Activated T-helper 17 cell treated with anti-CD3 and anti-CD28 coated beads, Interleukin-2, amount 50 U/mL, for 72 hours (primary cell): ENCODE measurements around the gene ZMYND19. TPM values are rescaled to one million over a fixed set of nuclear protein-coding genes. Genes with fewer than 3 reads are reported as not detected.
A peak's percentile ranks its signal among the peaks of the same experiment; 100 is the strongest.
"Not testable (repeated sequence)": the region's sequence is repeated elsewhere in the genome, so short reads cannot be mapped to it uniquely, and the experiment has no call there.

ENCODE experiments used
- ATAC-seq: fragments of 150-1000 bp; cut with Tn5 transposase; replicated peaks from 2 replicates; pipeline ENCODE4 v1.10.0; 2021; ENCODE audit warnings: mild to moderate bottlenecking, moderate library complexity
- H3K27ac Mint-ChIP-seq: one replicate; pipeline ENCODE4 v1.8.0; 2022; ENCODE audit warnings: mixed read lengths
- H3K27me3 Mint-ChIP-seq: one replicate; pipeline ENCODE4 v1.8.0; 2022; ENCODE audit warnings: mixed read lengths
- H3K36me3 Mint-ChIP-seq: one replicate; pipeline ENCODE4 v1.8.0; 2022; ENCODE audit warnings: low read depth, mild to moderate bottlenecking, mixed read lengths
- H3K4me1 Mint-ChIP-seq: one replicate; pipeline ENCODE4 v1.8.0; 2022; ENCODE audit warnings: mixed read lengths
- H3K4me3 Mint-ChIP-seq: one replicate; pipeline ENCODE4 v1.8.0; 2022; ENCODE audit warnings: mild to moderate bottlenecking, mixed read lengths
- H3K9me3 Mint-ChIP-seq: one replicate; pipeline ENCODE4 v1.8.0; 2022; ENCODE audit warnings: mixed read lengths
- total RNA-seq, 2 donors: library from RNA; stranded (reverse); gene quantifications; one replicate each; pipeline ENCODE4 v1.2.3, GENCODE V29; 2022

Gene ZMYND19
- total RNA-seq, 2 donors from 2014 or later = 27.2 to 43.6 TPM

GRCh38 chr9:137606005-137606621 lies 15.8 kb upstream of the ZMYND19 start:
- Mint-ChIP-seq H3K27me3 (no peaks in the 10 kb centered on the region), H3K36me3 (no peaks in the 10 kb centered on the region), H3K4me3 (peak overlapping the region; percentile 80), H3K4me1 (peaks cover 6% of the 10 kb centered on the region), H3K9me3 (no peaks in the 10 kb centered on the region), H3K27ac (peak overlapping the region; percentile 71)
- ATAC-seq = peak; percentile 11

GRCh38 chr9:137605121-137606004 lies 15.1 kb upstream of the ZMYND19 start, which contains the start of gene ARRDC1:
TSS of gene ARRDC1 (plus strand) at chr9:137605686. CDS start at chr9:137605718, 32 bp downstream.
- no peaks in the 10 kb centered on the region for H3K36me3 Mint-ChIP-seq
- peak; percentile 87 for ATAC-seq
- H3K4me1 Mint-ChIP-seq = peaks cover 5% of the 10 kb centered on the region
- H3K9me3 Mint-ChIP-seq = no peaks in the 10 kb centered on the region
- peak within 1 kb of the TSS; percentile 71 for H3K27ac Mint-ChIP-seq
- H3K27me3 Mint-ChIP-seq = no peaks in the 10 kb centered on the region
- peak within 1 kb of the TSS; percentile 80 for H3K4me3 Mint-ChIP-seq

- no peak overlapping the region for H3K27ac Mint-ChIP-seq
- no peak overlapping the region for H3K4me3 Mint-ChIP-seq
- H3K9me3 Mint-ChIP-seq = no peaks in the 10 kb centered on the region
- H3K4me1 Mint-ChIP-seq = peaks cover 5% of the 10 kb centered on the region
- H3K27me3 Mint-ChIP-seq = no peaks in the 10 kb centered on the region
- H3K36me3 Mint-ChIP-seq = no peaks in the 10 kb centered on the region
- ATAC-seq = no peak
Measured at GRCh38 chr9:137604345-137605086, 14.2 kb upstream of the ZMYND19 start.

GRCh38 chr9:137603879-137604278 lies 13.6 kb upstream of the ZMYND19 start:
- no peaks in the 10 kb centered on the region for H3K9me3 Mint-ChIP-seq
- no peak overlapping the region for H3K4me3 Mint-ChIP-seq
- ATAC-seq = no peak
- no peak overlapping the region for H3K27ac Mint-ChIP-seq
- peaks cover 5% of the 10 kb centered on the region for H3K4me1 Mint-ChIP-seq
- H3K27me3 Mint-ChIP-seq = no peaks in the 10 kb centered on the region
- no peaks in the 10 kb centered on the region for H3K36me3 Mint-ChIP-seq

- Mint-ChIP-seq H3K9me3 (no peaks in the 10 kb centered on the region), H3K4me1 (peaks cover 10% of the 10 kb centered on the region), H3K36me3 (no peaks in the 10 kb centered on the region), H3K27ac (no peak overlapping the region), H3K4me3 (no peak overlapping the region), H3K27me3 (no peaks in the 10 kb centered on the region)
- ATAC-seq = no peak
Measured at GRCh38 chr9:137602661-137603060, 12.3 kb upstream of the ZMYND19 start.

- Mint-ChIP-seq H3K4me3 (no peak overlapping the region), H3K36me3 (no peaks in the 10 kb centered on the region), H3K4me1 (peaks cover 5% of the 10 kb centered on the region), H3K27ac (no peak overlapping the region), H3K9me3 (no peaks in the 10 kb centered on the region), H3K27me3 (no peaks in the 10 kb centered on the region)
- no peak for ATAC-seq
Measured at GRCh38 chr9:137598943-137599342, 8.6 kb upstream of the ZMYND19 start.

GRCh38 chr9:137596577-137596976 lies 6.3 kb upstream of the ZMYND19 start:
- not testable (repeated sequence) for H3K27me3 Mint-ChIP-seq, H3K27ac Mint-ChIP-seq, ATAC-seq, H3K9me3 Mint-ChIP-seq, H3K36me3 Mint-ChIP-seq, H3K4me3 Mint-ChIP-seq, H3K4me1 Mint-ChIP-seq

- Mint-ChIP-seq H3K4me3 (no peak overlapping the region), H3K27ac (no peak overlapping the region), H3K27me3 (no peaks in the 10 kb centered on the region), H3K9me3 (no peaks in the 10 kb centered on the region), H3K36me3 (peaks cover 11% of the 10 kb centered on the region), H3K4me1 (peaks cover 1% of the 10 kb centered on the region)
- ATAC-seq = no peak
Measured at GRCh38 chr9:137593176-137593575, 2.9 kb upstream of the ZMYND19 start.

GRCh38 chr9:137592767-137593166 lies 2.5 kb upstream of the ZMYND19 start:
- no peak for ATAC-seq
- peaks cover 15% of the 10 kb centered on the region for H3K36me3 Mint-ChIP-seq

GRCh38 chr9:137590123-137590468 lies 216 bp downstream of the ZMYND19 start:
- Mint-ChIP-seq H3K27me3 (no peaks in the 10 kb centered on the region), H3K36me3 (peaks cover 42% of the 10 kb centered on the region), H3K4me3 (no peak overlapping the region), H3K4me1 (peaks cover 6% of the 10 kb centered on the region), H3K27ac (no peak overlapping the region), H3K9me3 (no peaks in the 10 kb centered on the region)
- peak; percentile 47 for ATAC-seq

More at GRCh38 chr9:137592767-137593166, 2.5 kb upstream of the ZMYND19 start:
- no peaks in the 10 kb centered on the region for H3K27me3 Mint-ChIP-seq
- peaks cover 5% of the 10 kb centered on the region for H3K4me1 Mint-ChIP-seq
- no peaks in the 10 kb centered on the region for H3K9me3 Mint-ChIP-seq
- no peak overlapping the region for H3K27ac Mint-ChIP-seq
- no peak overlapping the region for H3K4me3 Mint-ChIP-seq

- Mint-ChIP-seq H3K4me3 (peak overlapping the region; percentile 70), H3K36me3 (peaks cover 47% of the 10 kb centered on the region), H3K9me3 (no peaks in the 10 kb centered on the region), H3K27ac (peak overlapping the region; percentile 58), H3K4me1 (peaks cover 6% of the 10 kb centered on the region), H3K27me3 (no peaks in the 10 kb centered on the region)
- peak; percentile 5 for ATAC-seq
Measured at GRCh38 chr9:137589441-137590122, 730 bp downstream of the ZMYND19 start.

GRCh38 chr9:137588891-137589290 lies 1.4 kb downstream of the ZMYND19 start:
- Mint-ChIP-seq H3K27me3 (no peaks in the 10 kb centered on the region), H3K4me1 (peaks cover 6% of the 10 kb centered on the region), H3K27ac (no peak overlapping the region), H3K9me3 (no peaks in the 10 kb centered on the region), H3K4me3 (peak overlapping the region; percentile 70), H3K36me3 (peaks cover 48% of the 10 kb centered on the region)
- ATAC-seq = no peak

GRCh38 chr9:137588311-137588710 lies 2.0 kb downstream of the ZMYND19 start:
- H3K27me3 Mint-ChIP-seq = no peaks in the 10 kb centered on the region
- H3K9me3 Mint-ChIP-seq = no peaks in the 10 kb centered on the region
- no peak for ATAC-seq
- H3K27ac Mint-ChIP-seq = no peak overlapping the region
- H3K4me1 Mint-ChIP-seq = peaks cover 6% of the 10 kb centered on the region
- peak overlapping the region; percentile 70 for H3K4me3 Mint-ChIP-seq
- H3K36me3 Mint-ChIP-seq = peaks cover 54% of the 10 kb centered on the region

GRCh38 chr9:137586854-137587253 lies 3.5 kb downstream of the ZMYND19 start:
- ATAC-seq = no peak
- no peaks in the 10 kb centered on the region for H3K9me3 Mint-ChIP-seq
- H3K27me3 Mint-ChIP-seq = no peaks in the 10 kb centered on the region
- no peak overlapping the region for H3K27ac Mint-ChIP-seq
- H3K4me3 Mint-ChIP-seq = no peak overlapping the region
- peaks cover 68% of the 10 kb centered on the region for H3K36me3 Mint-ChIP-seq
- H3K4me1 Mint-ChIP-seq = peaks cover 6% of the 10 kb centered on the region
